EH (cell line): ENCODE measurements around the gene HIP1R.

Source experiments
- DNase-seq: peaks from one replicate; pipeline ENCODE4 v3.0.0-alpha.2; 2015; ENCODE audit warnings: low read depth

Gene HIP1R

GRCh38 chr12:122847516-122847836, 12.2 kb downstream of the HIP1R start:
- no peak for DNase-seq

- no peak for DNase-seq
Measured at GRCh38 chr12:122847921-122848421, 12.7 kb downstream of the HIP1R start.

GRCh38 chr12:122848471-122849351, 13.5 kb downstream of the HIP1R start:
- no peak for DNase-seq

- DNase-seq, result no peak
Measured at GRCh38 chr12:122849352-122850047, 14.2 kb downstream of the HIP1R start.

GRCh38 chr12:122850048-122850445, 14.8 kb downstream of the HIP1R start:
- no peak for DNase-seq

GRCh38 chr12:122850695-122851350, 15.6 kb downstream of the HIP1R start:
- DNase-seq, result peak; percentile 65

GRCh38 chr12:122851820-122852219, 16.6 kb downstream of the HIP1R start:
- DNase-seq, result peak; percentile 91

GRCh38 chr12:122852336-122853275, 17.3 kb downstream of the HIP1R start:
- no peak for DNase-seq

GRCh38 chr12:122853582-122854245, 18.5 kb downstream of the HIP1R start:
- DNase-seq, result no peak

GRCh38 chr12:122854554-122854953, 19.3 kb downstream of the HIP1R start:
- DNase-seq, result no peak

GRCh38 chr12:122855071-122855829, 20.0 kb downstream of the HIP1R start:
- DNase-seq, result no peak

GRCh38 chr12:122855928-122856831, 20.9 kb downstream of the HIP1R start:
- DNase-seq, result no peak

- peak; percentile 34 for DNase-seq
Measured at GRCh38 chr12:122856999-122857671, 21.9 kb downstream of the HIP1R start.

- no peak for DNase-seq
Measured at GRCh38 chr12:122858171-122858570, 22.9 kb downstream of the HIP1R start.

- no peak for DNase-seq
Measured at GRCh38 chr12:122858591-122859302, 23.5 kb downstream of the HIP1R start.

GRCh38 chr12:122859303-122860039, 24.2 kb downstream of the HIP1R start:
- no peak for DNase-seq
